ENCODE measurements around the gene TMEM37.

TMEM37 gene

GRCh38 chr2:119433636-119434327 lies 2.1 kb downstream of the TMEM37 start:
- no peak for DNase-seq (ENCODE audit: low spot score)

DNA sequence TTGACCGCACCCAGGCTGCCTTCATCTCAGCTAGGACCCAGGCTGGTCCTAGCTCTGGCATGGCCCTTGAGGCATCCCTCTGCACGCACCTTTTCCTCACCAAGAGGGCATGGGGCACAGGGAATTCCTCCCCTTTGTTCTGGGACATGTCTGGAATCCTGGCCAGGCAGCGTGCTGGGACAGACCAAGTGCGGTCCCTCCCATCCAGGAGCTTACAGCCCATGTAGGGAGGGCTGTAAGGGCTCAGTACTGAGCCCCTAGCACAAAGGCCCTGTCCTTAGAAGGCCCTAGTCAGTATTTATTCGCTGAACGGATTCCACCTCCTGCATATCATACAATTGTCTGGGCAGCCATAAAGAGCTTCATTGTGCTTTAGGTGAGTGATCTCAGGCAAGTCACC lies 3.0 kb downstream of the TMEM37 start:
- no peak for DNase-seq (ENCODE audit: low spot score)

- DNase-seq (ENCODE audit: low spot score), result peak; percentile 75
Measured at GRCh38 chr2:119435081-119435952, 3.7 kb downstream of the TMEM37 start.

DNA sequence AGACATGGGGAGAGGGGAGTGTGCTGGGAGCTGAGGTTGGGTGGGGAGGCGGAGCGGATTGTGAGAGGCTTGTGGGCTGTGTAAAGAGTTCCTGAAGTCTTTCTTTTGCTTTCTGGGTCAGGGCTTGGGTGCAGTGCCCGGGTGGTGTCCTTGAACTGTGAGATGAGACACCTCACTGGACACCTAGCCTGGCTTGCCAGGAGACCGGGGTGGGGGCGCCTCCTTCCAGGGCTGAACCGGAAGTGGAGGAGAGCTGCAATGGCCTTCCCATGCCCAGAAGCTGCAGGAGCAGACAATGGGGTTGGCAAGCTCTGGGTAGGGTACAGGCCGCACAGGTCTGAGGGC lies 4.3 kb downstream of the TMEM37 start:
- no peak for DNase-seq (ENCODE audit: low spot score)

GRCh38 chr2:119436993-119437772 lies 5.5 kb downstream of the TMEM37 start:
- no peak for DNase-seq (ENCODE audit: low spot score)

GRCh38 chr2:119438128-119438656 lies 6.5 kb downstream of the TMEM37 start:
- DNase-seq (ENCODE audit: low spot score), result peak; percentile 21

- DNase-seq (ENCODE audit: low spot score), result no peak
Measured at GRCh38 chr2:119438726-119439284, 7.2 kb downstream of the TMEM37 start.

- no peak for DNase-seq (ENCODE audit: low spot score)
Measured at GRCh38 chr2:119439574-119440500, 8.2 kb downstream of the TMEM37 start.

DNA sequence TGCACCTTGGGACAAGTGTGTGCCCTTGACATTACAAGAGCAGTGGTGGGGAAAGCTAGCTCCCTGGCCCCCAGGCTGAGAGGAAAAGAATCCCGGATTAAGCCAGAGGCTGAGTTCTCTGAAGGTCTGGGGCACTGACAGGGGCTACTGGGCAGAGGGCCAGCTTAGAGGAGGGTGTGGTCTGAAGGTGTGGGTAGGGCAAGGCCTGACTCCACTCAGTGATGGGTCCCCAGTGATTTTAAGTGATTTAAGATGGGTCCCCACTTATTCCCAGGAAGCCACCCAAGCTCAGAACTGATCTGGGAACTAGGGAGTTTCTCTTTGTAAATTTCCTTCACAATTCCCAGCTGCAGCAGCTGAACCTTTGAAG lies 8.8 kb downstream of the TMEM37 start:
- DNase-seq (ENCODE audit: low spot score), result no peak

- no peak for DNase-seq (ENCODE audit: low spot score)
Measured at GRCh38 chr2:119440873-119441272, 9.2 kb downstream of the TMEM37 start.

GRCh38 chr2:119441376-119442225 lies 9.9 kb downstream of the TMEM37 start:
- DNase-seq (ENCODE audit: low spot score), result no peak

- DNase-seq (ENCODE audit: low spot score), result no peak
Measured at GRCh38 chr2:119442226-119442619, 10.6 kb downstream of the TMEM37 start.

GRCh38 chr2:119442850-119443249 lies 11.2 kb downstream of the TMEM37 start:
- DNase-seq (ENCODE audit: low spot score), result no peak

DNA sequence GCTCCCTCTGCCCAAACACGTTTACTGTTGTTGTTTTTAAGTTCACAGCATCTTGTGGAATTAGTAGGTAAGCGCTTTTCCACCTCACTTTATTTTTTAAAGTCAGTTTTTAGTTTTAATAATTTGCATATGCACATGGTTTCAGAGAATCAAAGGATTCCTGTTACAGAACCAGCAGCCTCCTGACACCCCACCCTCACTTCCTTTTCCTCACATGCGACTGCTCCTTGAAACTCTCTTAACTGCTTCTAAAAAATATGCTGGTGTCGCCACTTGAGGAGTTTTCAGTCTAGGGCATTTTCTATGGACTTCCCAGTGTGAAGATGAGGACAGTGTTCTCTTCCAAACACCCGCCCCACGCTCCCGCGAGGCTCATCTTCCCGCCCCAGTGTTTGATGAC lies 14.4 kb downstream of the TMEM37 start:
- no peak for DNase-seq (ENCODE audit: low spot score)

GRCh38 chr2:119448427-119449141 lies 16.9 kb downstream of the TMEM37 start:
- no peak for DNase-seq (ENCODE audit: low spot score)

- DNase-seq (ENCODE audit: low spot score), result no peak
Measured at GRCh38 chr2:119449521-119449920, 17.9 kb downstream of the TMEM37 start.

- DNase-seq (ENCODE audit: low spot score), result no peak
Measured at GRCh38 chr2:119451336-119452050, 19.8 kb downstream of the TMEM37 start.

DNA sequence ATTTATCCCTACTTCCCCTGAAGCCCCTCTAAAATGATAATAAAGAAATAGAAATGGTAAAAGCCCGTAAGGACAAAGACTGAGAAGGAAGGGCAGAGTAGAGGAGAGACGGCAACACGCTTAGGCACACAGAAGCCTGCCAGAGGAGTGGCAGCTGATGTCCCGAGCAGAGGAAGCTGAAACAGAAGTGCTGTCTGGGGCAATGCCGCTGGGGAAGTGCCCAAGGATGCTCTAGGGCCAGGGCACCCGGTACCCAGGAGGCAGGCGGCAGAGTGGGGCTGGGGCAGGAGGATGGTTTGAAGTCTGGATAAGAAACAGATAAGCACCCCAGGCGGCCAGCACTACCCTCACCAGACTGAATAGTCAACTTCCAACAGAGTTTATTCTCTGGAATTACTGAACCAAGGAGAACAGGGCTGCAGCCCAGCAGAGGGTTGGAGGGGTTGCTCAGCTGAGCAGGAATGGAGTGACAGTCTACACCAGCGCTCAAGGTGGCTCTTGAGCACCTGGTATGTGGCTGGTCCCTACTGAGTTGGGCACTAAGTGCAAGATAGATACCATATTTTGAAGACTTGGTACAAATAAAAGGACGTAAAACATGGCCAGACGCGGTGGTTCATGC lies 22.4 kb downstream of the TMEM37 start:
- no peak for DNase-seq (ENCODE audit: low spot score)

Measured in kidney tubule cell (primary cell).